Activated CD8-positive, alpha-beta memory T cell treated with anti-CD3 and anti-CD28 coated beads for 1 hour (primary cell): Measurements from ENCODE around the gene ITGA11.
A peak's percentile ranks its signal among the peaks of the same experiment; 100 is the strongest.

Source experiments
- DNase-seq, 2 donors: peaks; one replicate each; pipeline ENCODE4 v3.0.0-alpha.2; 2020; ENCODE audit warnings: low read depth in 1 of 2; ENCODE audit errors: extremely low read depth in 1 of 2

Gene ITGA11

GRCh38 chr15:68276668-68277067, 155.3 kb downstream of the ITGA11 start:
- DNase-seq = no peak

- DNase-seq = no peak
Measured at GRCh38 chr15:68275165-68275746, 156.7 kb downstream of the ITGA11 start.

GRCh38 chr15:68274201-68274848, 157.6 kb downstream of the ITGA11 start:
- no peak for DNase-seq

- no peak for DNase-seq
Measured at GRCh38 chr15:68272721-68273271, 159.2 kb downstream of the ITGA11 start.

GRCh38 chr15:68271854-68272471, 160.0 kb downstream of the ITGA11 start:
- DNase-seq = no peak

GRCh38 chr15:68268405-68268804, 163.6 kb downstream of the ITGA11 start:
- DNase-seq = no peak

GRCh38 chr15:68265674-68266073, 166.3 kb downstream of the ITGA11 start:
- no peak for DNase-seq

GRCh38 chr15:68265081-68265480, 166.9 kb downstream of the ITGA11 start:
- no peak for DNase-seq

GRCh38 chr15:68264282-68264681, 167.7 kb downstream of the ITGA11 start:
- no peak for DNase-seq

GRCh38 chr15:68262514-68263356, 169.2 kb downstream of the ITGA11 start:
- no peak for DNase-seq

GRCh38 chr15:68261980-68262379, 170.0 kb downstream of the ITGA11 start:
- DNase-seq = no peak

GRCh38 chr15:68261241-68261640, 170.7 kb downstream of the ITGA11 start:
- DNase-seq = no peak

GRCh38 chr15:68259883-68260282, 172.1 kb downstream of the ITGA11 start:
- DNase-seq = no peak

- no peak for DNase-seq
Measured at GRCh38 chr15:68258692-68259091, 173.3 kb downstream of the ITGA11 start.

- DNase-seq = peak; percentile 15 to 33
Measured at GRCh38 chr15:68256675-68257450, 175.1 kb downstream of the ITGA11 start.

- DNase-seq = no peak
Measured at GRCh38 chr15:68252925-68253534, 178.9 kb downstream of the ITGA11 start.

GRCh38 chr15:68249058-68249713, 182.8 kb downstream of the ITGA11 start:
- DNase-seq = no peak
